Measurements from ENCODE around the gene CR2. TPM values are rescaled to one million over a fixed set of nuclear protein-coding genes. Genes with fewer than 3 reads are reported as not detected.

The CR2 gene
- not detected in 2 replicates for total RNA-seq

GRCh38 chr1:207454046-207454964 is at the start of gene CR2:
Gene CR2, plus strand, starts transcription at chr1:207454328. Its CDS starts 91 bp downstream, at chr1:207454419.

DNA sequence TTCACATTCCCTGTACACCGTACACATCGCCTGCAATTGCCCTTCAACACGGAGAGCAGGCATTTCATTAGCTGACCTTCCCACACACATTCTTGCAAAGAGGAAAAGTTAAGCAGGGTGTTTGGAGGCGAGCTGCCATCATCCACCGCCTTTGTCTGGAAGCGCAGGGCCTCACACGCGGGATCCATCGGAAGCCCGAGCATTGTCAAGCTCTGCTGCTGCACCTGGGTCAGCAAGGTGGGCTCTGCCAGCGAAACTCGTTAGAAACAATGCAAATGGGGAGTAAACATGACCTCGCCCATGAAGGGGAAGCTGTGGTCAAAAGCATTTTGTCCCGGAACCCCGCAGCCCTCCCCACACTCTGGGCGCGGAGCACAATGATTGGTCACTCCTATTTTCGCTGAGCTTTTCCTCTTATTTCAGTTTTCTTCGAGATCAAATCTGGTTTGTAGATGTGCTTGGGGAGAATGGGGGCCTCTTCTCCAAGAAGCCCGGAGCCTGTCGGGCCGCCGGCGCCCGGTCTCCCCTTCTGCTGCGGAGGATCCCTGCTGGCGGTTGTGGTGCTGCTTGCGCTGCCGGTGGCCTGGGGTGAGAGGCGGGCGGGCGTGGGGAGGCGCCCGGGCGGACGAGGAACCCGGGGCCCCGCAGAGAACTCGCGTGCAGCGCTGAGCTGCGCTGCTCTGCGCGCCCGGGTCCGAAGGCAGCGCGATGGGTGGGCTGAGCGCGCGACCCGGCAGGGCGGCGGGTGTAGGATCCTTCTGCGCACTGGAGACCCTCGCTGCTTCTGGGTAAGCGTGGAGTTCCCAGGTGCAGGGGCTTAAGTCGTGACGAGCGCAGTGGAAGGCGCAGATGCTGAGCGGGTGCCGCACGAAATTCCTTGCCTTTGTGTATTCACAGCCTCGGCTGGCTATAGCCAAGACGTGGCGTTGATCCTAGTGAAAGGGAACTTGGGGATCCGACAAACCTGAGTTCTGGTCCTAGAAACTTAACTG is 42.0 kb downstream of the CR2 start, which contains the start of gene CR1:
Gene CR1, plus strand, starts transcription at position 357 of the 992 bp plus-strand sequence. Its CDS starts 111 bp downstream, at position 468.

Other genes starting within 250 kb of the CR2 start
- gene CD55, start 132.7 kb upstream of the CR2 start, total RNA-seq: 16.2 and 16.7 TPM in 2 replicates
- not detected in 2 replicates for gene CR1, start 41.8 kb downstream of the CR2 start, total RNA-seq
- gene CR1L, start 190.8 kb downstream of the CR2 start, total RNA-seq: not detected in 2 replicates